SK-N-MC (cell line): ENCODE measurements around the gene RFX3.

Experiments used
- EZH2 ChIP-seq: fragments of 200-600 bp; sonication (generic); IDR thresholded peaks from one replicate; pipeline ENCODE4 v1.6.1; 2017; ENCODE audit warnings: antibody characterized with exemption
- POLR2AphosphoS5 ChIP-seq: IDR thresholded peaks from 2 replicates; pipeline ENCODE4 v1.6.1; 2012; ENCODE audit warnings: mild to moderate bottlenecking, low read depth, low read length, borderline replicate concordance

- TF ChIP-seq EZH2 = no peak
- TF ChIP-seq POLR2AphosphoS5 = no peak
Observed at GRCh38 chr9:3244963-3245653, 280.7 kb downstream of the RFX3 start.
